AG04449 (cell line): ENCODE results near the gene RXFP1.

Experiments used
- CTCF ChIA-PET: fragments of 350-600 bp; formaldehyde crosslinking; extraction: SDS; loops from one replicate; lab custom pipeline; 2021; ENCODE audit warnings: antibody characterized with exemption; lab: Yijun Ruan, JAX
- POLR2A ChIA-PET: fragments of 400-600, 350-600 bp; formaldehyde crosslinking; extraction: SDS; loops from one replicate; lab custom pipeline; 2020; ENCODE audit warnings: antibody characterized with exemption, inconsistent platforms; lab: Yijun Ruan, JAX
- DNase-seq: peaks from one replicate; pipeline ENCODE4 v3.0.0-alpha.2; 2010; ENCODE audit warnings: low read depth, low spot score
- H3K4me3 ChIP-seq: 2 replicates; pipeline ENCODE4 v1.5.1; 2011; ENCODE audit warnings: low read depth, mild to moderate bottlenecking, control low read depth, low read length
- TF ChIP-seq, protein P1 (sequence below): IDR thresholded peaks from one replicate; pipeline ENCODE4 v1.5.1; 2011; ENCODE audit warnings: mild to moderate bottlenecking, moderate library complexity, low read length, control low read depth, inconsistent platforms; ENCODE audit not compliant: insufficient read depth; ENCODE audit errors: missing control alignments

The RXFP1 gene

GRCh38 chr4:158609116-158609515 lies 87.4 kb downstream of the RXFP1 start:
- no peak overlapping the region for H3K4me3 ChIP-seq
- DNase-seq: no peak
- CTCF ChIA-PET: no interaction called here
- TF ChIP-seq, protein P1, sequence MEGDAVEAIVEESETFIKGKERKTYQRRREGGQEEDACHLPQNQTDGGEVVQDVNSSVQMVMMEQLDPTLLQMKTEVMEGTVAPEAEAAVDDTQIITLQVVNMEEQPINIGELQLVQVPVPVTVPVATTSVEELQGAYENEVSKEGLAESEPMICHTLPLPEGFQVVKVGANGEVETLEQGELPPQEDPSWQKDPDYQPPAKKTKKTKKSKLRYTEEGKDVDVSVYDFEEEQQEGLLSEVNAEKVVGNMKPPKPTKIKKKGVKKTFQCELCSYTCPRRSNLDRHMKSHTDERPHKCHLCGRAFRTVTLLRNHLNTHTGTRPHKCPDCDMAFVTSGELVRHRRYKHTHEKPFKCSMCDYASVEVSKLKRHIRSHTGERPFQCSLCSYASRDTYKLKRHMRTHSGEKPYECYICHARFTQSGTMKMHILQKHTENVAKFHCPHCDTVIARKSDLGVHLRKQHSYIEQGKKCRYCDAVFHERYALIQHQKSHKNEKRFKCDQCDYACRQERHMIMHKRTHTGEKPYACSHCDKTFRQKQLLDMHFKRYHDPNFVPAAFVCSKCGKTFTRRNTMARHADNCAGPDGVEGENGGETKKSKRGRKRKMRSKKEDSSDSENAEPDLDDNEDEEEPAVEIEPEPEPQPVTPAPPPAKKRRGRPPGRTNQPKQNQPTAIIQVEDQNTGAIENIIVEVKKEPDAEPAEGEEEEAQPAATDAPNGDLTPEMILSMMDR: no peak
- POLR2A ChIA-PET: no interaction called here

GRCh38 chr4:158610790-158611189 lies 89.1 kb downstream of the RXFP1 start:
- H3K4me3 ChIP-seq: no peak overlapping the region
- ChIA-PET CTCF (no interaction called here), POLR2A (no interaction called here)
- no peak for DNase-seq
- TF ChIP-seq, protein P1: no peak

DNA sequence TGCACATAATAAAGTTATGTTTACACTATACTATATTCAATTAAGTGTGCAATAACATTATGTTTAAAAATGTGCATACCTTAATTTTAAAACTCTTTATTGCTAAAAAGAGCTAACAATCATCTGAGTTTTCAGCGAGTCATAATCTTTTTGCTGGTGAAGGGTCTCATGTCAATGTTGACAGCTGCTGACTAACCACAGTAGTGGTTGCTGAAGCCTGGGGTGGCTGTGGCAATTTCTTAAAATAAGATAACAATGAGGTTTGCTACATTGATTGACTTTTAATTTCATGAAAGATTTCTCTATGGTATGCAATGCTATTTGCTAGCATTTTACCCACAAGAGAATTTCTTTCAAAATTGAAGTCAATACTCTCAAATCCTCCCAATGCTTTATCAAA lies 91.4 kb downstream of the RXFP1 start:
- no peak overlapping the region for H3K4me3 ChIP-seq
- TF ChIP-seq, protein P1: no peak
- CTCF ChIA-PET: no interaction called here
- DNase-seq: no peak
- POLR2A ChIA-PET: no interaction called here

DNA sequence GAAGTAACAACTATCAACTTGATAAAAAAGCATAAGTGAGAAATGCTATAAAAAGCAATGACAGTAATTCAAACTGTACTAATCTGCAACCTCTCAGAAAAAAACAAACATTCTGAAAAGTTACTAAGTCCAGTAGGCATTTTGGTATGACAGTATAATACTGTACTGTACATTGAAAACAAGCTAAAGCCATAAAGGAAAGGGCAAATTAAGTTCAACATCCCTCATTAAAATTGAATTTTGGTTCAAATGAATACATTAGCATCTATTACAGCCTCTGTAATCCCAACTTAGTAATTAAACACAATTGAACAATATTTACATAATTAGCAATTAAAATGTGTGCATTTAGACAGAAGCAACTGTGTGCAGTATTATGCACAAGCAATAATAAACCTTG lies 96.3 kb downstream of the RXFP1 start:
- TF ChIP-seq, protein P1: no peak
- H3K4me3 ChIP-seq: no peak overlapping the region
- POLR2A ChIA-PET: no interaction called here
- CTCF ChIA-PET: interaction anchor here (0.8 to 1.5 kb wide), 2 partner anchors 10 to 363 kb away, joined by 3 to 6 read pairs; no protein-coding TSS in a partner anchor
- no peak for DNase-seq

DNA sequence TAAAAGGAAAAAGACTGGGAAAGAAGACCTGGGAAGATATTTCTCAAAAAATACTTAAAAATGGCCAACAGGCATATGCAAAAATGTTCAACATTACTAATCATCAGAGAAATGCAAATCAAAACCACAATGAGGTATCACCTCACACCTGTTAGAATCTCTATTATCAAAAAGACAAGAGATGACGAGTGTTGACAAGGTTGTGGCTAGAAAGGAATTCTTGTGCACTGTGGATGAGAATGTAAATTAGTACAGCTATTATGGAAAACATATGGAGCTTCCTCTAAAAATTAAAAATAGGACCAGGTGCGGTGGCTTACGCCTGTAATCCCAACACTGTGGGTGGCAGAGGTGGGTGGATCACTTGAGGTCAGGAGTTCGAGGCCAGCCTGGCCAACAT lies 100.0 kb downstream of the RXFP1 start:
- no peak for DNase-seq
- TF ChIP-seq, protein P1: no peak
- POLR2A ChIA-PET: no interaction called here
- CTCF ChIA-PET: interaction anchor here (0.8 to 3.6 kb wide), 4 partner anchors 361 to 369 kb away, joined by 3 to 19 read pairs (median 10); no protein-coding TSS in a partner anchor
- H3K4me3 ChIP-seq: no peak overlapping the region

DNA sequence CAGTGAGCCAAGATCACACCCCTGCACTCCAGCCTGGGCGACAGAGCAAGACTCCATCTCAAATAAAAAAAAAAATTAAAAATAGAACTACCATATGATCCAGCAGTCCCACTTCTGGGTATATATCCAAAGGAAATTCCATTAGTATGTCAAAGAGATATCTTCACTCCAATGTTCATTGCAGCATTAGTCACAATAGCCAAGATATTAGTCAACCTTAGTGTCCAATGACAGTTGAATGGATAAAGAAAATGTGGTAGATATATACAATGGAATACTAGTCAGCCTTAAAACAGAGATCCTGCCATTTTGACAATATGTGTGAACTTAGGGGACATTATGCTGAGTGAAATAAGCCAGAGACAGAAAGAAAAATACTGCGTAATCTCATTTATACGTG lies 100.6 kb downstream of the RXFP1 start:
- CTCF ChIA-PET: interaction anchor here (0.8 to 3.6 kb wide), 3 partner anchors 362 to 369 kb away, joined by 3 to 19 read pairs (median 18); no protein-coding TSS in a partner anchor
- POLR2A ChIA-PET: no interaction called here
- H3K4me3 ChIP-seq: no peak overlapping the region
- TF ChIP-seq, protein P1: no peak
- no peak for DNase-seq
